Fibroblast of lung (primary cell): Measurements from ENCODE around the gene MYL6.
"Not testable (repeated sequence)": the region's sequence is repeated elsewhere in the genome, so short reads cannot be mapped to it uniquely, and the experiment has no call there.

ENCODE experiments used
- CTCF ChIP-seq, 2 donors: IDR thresholded peaks in 1 of 2; conservative IDR thresholded peaks in 1 of 2; 1 replicate in 1 of 2; 2 replicates in 1 of 2; pipeline ENCODE4 v1.5.1; 2011 to 2012; ENCODE audit warnings: low read length in 2 of 2, control low read depth in 1 of 2, inconsistent platforms in 1 of 2, low read depth in 1 of 2, mild to moderate bottlenecking in 1 of 2
- EZH2 ChIP-seq: IDR thresholded peaks from 2 replicates; pipeline ENCODE4 v1.5.1; 2012; ENCODE audit warnings: low read length, control low read depth, mild to moderate bottlenecking; ENCODE audit errors: missing control alignments

- TF ChIP-seq CTCF (conservative IDR thresholded peaks at IDR 0.05 in 1 of 2, IDR thresholded peaks at IDR 0.05 in 1 of 2; ENCODE audit: low read depth in 1 of 2, low read length in 2 of 2); EZH2: not testable (repeated sequence)
Observed at GRCh38 chr12:56117082-56117706, 41.0 kb upstream of the MYL6 start.
